Kidney (tissue), 14 donors: ENCODE data around the gene SLC30A2. TPM values are rescaled to one million over a fixed set of nuclear protein-coding genes. Genes with fewer than 3 reads are reported as not detected.

Source experiments
- DNase-seq, 5 donors: peaks; one replicate each; pipeline ENCODE4 v3.0.0-alpha.2; 2013 to 2020
- FAIRE-seq: peaks from 2 replicates; lab custom pipeline; 2012; peaks lifted over from hg19 to GRCh38; lab: Jason Lieb, UNC
- H3K27ac ChIP-seq, 2 donors: one replicate each; pipeline ENCODE4 v1.7.0; 2013; ENCODE audit warnings: low read depth in 2 of 2, low read length in 2 of 2, inconsistent platforms in 1 of 2
- H3K27me3 ChIP-seq: one replicate; pipeline ENCODE4 v1.7.1; 2013; ENCODE audit warnings: low read length, inconsistent platforms; ENCODE audit not compliant: control insufficient read depth, insufficient read depth
- H3K36me3 ChIP-seq, 3 donors: one replicate each; pipeline versions ENCODE4 v1.7.0 to v1.7.1; 2013; ENCODE audit warnings: low read length in 3 of 3, control low read depth in 1 of 3, inconsistent platforms in 1 of 3; ENCODE audit not compliant: insufficient read depth in 3 of 3, control insufficient read depth in 2 of 3
- H3K4me1 ChIP-seq, 3 donors: one replicate each; pipeline versions ENCODE4 v1.7.0 to v1.7.1; 2013; ENCODE audit warnings: low read length in 3 of 3, inconsistent platforms in 1 of 3, low read depth in 1 of 3; ENCODE audit not compliant: control insufficient read depth in 2 of 3, insufficient read depth in 2 of 3
- H3K4me3 ChIP-seq, 3 donors: one replicate each; pipeline versions ENCODE4 v1.7.0 to v1.8.1; 2013; ENCODE audit warnings: low read length in 3 of 3, control low read depth in 1 of 3, inconsistent platforms in 1 of 3
- H3K9ac ChIP-seq, 3 donors: one replicate each; pipeline versions ENCODE4 v1.7.0 to v1.7.1; 2013; ENCODE audit warnings: low read length in 3 of 3, control low read depth in 1 of 3, inconsistent platforms in 1 of 3
- H3K9me3 ChIP-seq, 3 donors: one replicate each; pipeline versions ENCODE4 v1.7.0 to v1.7.1; 2013; ENCODE audit warnings: low read length in 3 of 3, control low read depth in 1 of 3, inconsistent platforms in 1 of 3; ENCODE audit not compliant: control insufficient read depth in 2 of 3, insufficient read depth in 1 of 3
- intact Hi-C: fragments of 100-400 bp; cut with DNase I; formaldehyde crosslinking; loops from one replicate; pipeline ENCODE4 v1.11.1; 2022
- polyA plus RNA-seq: library from polyadenylated mRNA; stranded (reverse); fragments of 350-450 nt; fragmentation: Illumina TruSeq; extraction: RNeasy Lipid Tissue Mini Kit (QIAGEN cat#74804); gene quantifications from one replicate; pipeline ENCODE4 v1.2.3, GENCODE V29; 2014; ENCODE audit warnings: low read depth, low replicate concordance; ENCODE audit not compliant: insufficient read depth
- total RNA-seq: library from RNA; stranded (reverse); fragmentation: NEBNext Ultra II Directional; extraction: Animal tissue kit (Norgen Biotek cat#: 25700); gene quantifications from one replicate; pipeline ENCODE4 v1.2.1, GENCODE V29; 2021
- TF ChIP-seq, protein P1 (sequence below): IDR thresholded peaks from 3 replicates; pipeline ENCODE4 v1.5.1; 2012; ENCODE audit warnings: mild to moderate bottlenecking, moderate library complexity, borderline replicate concordance; ENCODE audit not compliant: insufficient read depth; ENCODE audit errors: extremely low read depth
- donor health status: control.
- donor health status: control.
- donor health status: control.
- donor health status: control.
- donor health status: control.
- donor health status: DM: yes; HTN: yes; CAD: no.
- donor health status: Normal renal cell carcinoma (clear cell type).

Gene SLC30A2
- total and polyA plus RNA-seq, 2 donors from 2014 or later = 26.8 to 34.4 TPM

GRCh38 chr1:26012864-26013263 lies 33.1 kb downstream of the SLC30A2 start:
- DNase-seq (peak in 2 of 5 donors; percentile 40 to 58), FAIRE-seq (no peak)
- Histone ChIP-seq H3K36me3 (no peaks in the 10 kb centered on the region), H3K27ac (no peak overlapping the region), H3K9me3 (no peaks in the 10 kb centered on the region), H3K27me3 (no peaks in the 10 kb centered on the region), H3K9ac (no peak overlapping the region), H3K4me3 (no peak overlapping the region), H3K4me1 (no peaks in the 10 kb centered on the region)
- TF ChIP-seq, protein P1, sequence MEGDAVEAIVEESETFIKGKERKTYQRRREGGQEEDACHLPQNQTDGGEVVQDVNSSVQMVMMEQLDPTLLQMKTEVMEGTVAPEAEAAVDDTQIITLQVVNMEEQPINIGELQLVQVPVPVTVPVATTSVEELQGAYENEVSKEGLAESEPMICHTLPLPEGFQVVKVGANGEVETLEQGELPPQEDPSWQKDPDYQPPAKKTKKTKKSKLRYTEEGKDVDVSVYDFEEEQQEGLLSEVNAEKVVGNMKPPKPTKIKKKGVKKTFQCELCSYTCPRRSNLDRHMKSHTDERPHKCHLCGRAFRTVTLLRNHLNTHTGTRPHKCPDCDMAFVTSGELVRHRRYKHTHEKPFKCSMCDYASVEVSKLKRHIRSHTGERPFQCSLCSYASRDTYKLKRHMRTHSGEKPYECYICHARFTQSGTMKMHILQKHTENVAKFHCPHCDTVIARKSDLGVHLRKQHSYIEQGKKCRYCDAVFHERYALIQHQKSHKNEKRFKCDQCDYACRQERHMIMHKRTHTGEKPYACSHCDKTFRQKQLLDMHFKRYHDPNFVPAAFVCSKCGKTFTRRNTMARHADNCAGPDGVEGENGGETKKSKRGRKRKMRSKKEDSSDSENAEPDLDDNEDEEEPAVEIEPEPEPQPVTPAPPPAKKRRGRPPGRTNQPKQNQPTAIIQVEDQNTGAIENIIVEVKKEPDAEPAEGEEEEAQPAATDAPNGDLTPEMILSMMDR = no peak
- intact Hi-C loops = no loop called here

- intact Hi-C loops = no loop called here
- FAIRE-seq (no peak), DNase-seq (no peak)
- H3K36me3 ChIP-seq = no peaks in the 10 kb centered on the region
- H3K9ac ChIP-seq = no peak overlapping the region
- H3K9me3 ChIP-seq = no peaks in the 10 kb centered on the region
- H3K27me3 ChIP-seq = no peaks in the 10 kb centered on the region
- no peaks in the 10 kb centered on the region for H3K4me1 ChIP-seq
- TF ChIP-seq, protein P1 = no peak
- no peak overlapping the region for H3K27ac ChIP-seq
- H3K4me3 ChIP-seq = no peak overlapping the region
Measured at GRCh38 chr1:26010825-26011224, 35.1 kb downstream of the SLC30A2 start.

DNA sequence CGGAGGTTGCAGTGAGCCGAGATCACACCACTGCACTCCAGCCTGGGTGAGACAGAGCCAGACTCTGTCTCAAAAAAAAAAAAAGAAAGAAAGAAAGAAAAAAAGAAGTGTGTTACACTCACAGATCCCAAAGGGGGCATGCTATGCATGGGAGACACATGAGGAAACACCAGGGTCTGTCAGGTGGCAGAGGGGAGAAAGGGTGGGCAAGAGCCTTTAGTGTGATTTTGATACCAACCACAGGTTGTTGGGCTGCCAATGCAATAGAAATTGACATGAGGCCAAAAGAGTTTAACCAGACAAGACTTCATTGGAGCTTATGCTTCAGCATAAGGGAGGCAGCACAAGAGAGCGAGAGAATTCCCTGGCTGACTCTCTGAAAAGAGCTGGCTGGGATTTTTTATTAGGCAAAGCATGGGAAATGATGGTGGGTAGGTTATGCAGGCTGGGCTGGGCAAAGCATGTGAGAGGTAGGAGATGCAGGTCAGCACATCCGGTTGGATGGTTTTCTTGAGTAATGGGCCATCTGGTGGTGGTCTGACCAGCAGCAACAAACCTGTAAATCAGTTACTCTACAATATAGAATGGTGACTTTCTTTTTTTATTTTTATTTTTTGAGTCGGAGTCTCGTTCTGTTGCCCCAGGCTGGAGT lies 36.0 kb downstream of the SLC30A2 start:
- TF ChIP-seq, protein P1 = no peak
- no peaks in the 10 kb centered on the region for H3K36me3 ChIP-seq
- H3K4me3 ChIP-seq = no peak overlapping the region
- DNase-seq (peak in 3 of 5 donors; percentile 46 to 68 (median 53)), FAIRE-seq (no peak)
- no peak overlapping the region for H3K9ac ChIP-seq
- no peaks in the 10 kb centered on the region for H3K9me3 ChIP-seq
- intact Hi-C loops = no loop called here
- no peaks in the 10 kb centered on the region for H3K27me3 ChIP-seq
- H3K4me1 ChIP-seq = no peaks in the 10 kb centered on the region
- H3K27ac ChIP-seq = no peak overlapping the region
